ENCODE data around the gene GIMD1. TPM values are rescaled to one million over a fixed set of nuclear protein-coding genes. Genes with fewer than 3 reads are reported as not detected.

Gene GIMD1
- total RNA-seq, 1 experiment from 2014 or later: not detected

DNA sequence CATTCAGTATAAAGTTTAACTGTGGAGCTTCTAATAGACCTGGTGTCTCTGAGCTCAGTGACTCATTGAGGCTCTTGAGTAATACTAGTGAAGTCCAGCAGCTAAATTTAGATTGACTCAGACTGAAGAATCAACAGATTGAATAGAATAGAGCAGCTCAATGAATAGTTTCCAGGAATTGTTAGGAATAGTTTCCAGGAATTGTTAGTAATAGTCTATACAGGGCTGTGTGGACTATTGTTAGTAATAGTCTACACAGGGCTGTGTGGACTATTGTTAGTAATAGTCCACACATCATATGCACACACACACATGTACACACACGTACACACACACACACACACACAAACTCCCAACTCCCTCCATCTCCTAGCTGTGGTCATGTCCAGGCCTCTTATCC, 3.0 kb downstream of the GIMD1 start:
- Histone ChIP-seq H2AFZ (no peak overlapping the region), H3K36me3 (ENCODE audit: low read depth) (no peaks in the 10 kb centered on the region), H3F3A (ENCODE audit: insufficient read depth, low read depth) (no peaks in the 10 kb centered on the region), H3K9me3 (ENCODE audit: insufficient read depth, low read depth) (no peaks in the 10 kb centered on the region), H3K4me3 (no peak overlapping the region), H3K4me1 (replicated peaks; ENCODE audit: insufficient read depth) (no peaks in the 10 kb centered on the region), H3K4me2 (no peak overlapping the region), H3K9me2 (ENCODE audit: insufficient read depth) (no peaks in the 10 kb centered on the region), H4K20me1 (ENCODE audit: insufficient read depth) (no peaks in the 10 kb centered on the region), H3K27me3 (ENCODE audit: insufficient read depth, low read depth) (no peaks in the 10 kb centered on the region), H3K27ac (no peak overlapping the region), H3K79me2 (ENCODE audit: low read depth) (no peaks in the 10 kb centered on the region)
- intact Hi-C loops (cut with micrococcal nuclease; ENCODE audit: unreplicated experiment): loop anchor here (5.0 to 10.0 kb wide), 3 partner anchors 442 to 1019 kb away; no protein-coding TSS in a partner anchor
- ChIA-PET POLR2A (ENCODE audit: unreplicated experiment) (interaction anchor here (0.6 kb wide), 1 partner anchor 164 kb away, joined by 3 read pairs; no protein-coding TSS in a partner anchor), CTCF (no interaction called here)
- no peak for DNase-seq
- BruUV-seq (replicated peaks): no TSS peak
- TF ChIP-seq, protein P1, sequence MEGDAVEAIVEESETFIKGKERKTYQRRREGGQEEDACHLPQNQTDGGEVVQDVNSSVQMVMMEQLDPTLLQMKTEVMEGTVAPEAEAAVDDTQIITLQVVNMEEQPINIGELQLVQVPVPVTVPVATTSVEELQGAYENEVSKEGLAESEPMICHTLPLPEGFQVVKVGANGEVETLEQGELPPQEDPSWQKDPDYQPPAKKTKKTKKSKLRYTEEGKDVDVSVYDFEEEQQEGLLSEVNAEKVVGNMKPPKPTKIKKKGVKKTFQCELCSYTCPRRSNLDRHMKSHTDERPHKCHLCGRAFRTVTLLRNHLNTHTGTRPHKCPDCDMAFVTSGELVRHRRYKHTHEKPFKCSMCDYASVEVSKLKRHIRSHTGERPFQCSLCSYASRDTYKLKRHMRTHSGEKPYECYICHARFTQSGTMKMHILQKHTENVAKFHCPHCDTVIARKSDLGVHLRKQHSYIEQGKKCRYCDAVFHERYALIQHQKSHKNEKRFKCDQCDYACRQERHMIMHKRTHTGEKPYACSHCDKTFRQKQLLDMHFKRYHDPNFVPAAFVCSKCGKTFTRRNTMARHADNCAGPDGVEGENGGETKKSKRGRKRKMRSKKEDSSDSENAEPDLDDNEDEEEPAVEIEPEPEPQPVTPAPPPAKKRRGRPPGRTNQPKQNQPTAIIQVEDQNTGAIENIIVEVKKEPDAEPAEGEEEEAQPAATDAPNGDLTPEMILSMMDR (conservative IDR thresholded peaks at IDR 0.05): no peak
- TF ChIP-seq EZH2 (IDR thresholded peaks at IDR 0.05; ENCODE audit: low read depth): no peak

DNA sequence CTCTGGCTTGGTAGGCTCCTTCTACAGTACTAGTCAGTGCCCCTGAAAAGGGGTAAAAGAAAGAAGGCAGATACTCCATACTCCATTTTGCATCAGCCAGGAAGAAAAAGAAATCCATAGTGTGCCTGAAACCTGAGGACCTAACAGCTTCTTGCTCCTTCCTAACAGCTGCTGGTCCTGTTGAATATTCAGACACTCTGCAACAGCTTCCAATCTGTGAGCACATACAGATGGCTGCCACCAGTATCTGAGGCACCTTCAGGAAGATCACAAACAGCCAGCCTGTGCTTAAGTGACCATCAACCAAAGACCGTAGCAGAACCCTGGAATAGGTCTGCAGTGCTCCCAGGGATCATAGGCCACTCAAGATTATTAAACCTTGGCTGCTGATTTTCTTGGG, 4.3 kb downstream of the GIMD1 start:
- POLR2A ChIA-PET (ENCODE audit: unreplicated experiment): no interaction called here

DNA sequence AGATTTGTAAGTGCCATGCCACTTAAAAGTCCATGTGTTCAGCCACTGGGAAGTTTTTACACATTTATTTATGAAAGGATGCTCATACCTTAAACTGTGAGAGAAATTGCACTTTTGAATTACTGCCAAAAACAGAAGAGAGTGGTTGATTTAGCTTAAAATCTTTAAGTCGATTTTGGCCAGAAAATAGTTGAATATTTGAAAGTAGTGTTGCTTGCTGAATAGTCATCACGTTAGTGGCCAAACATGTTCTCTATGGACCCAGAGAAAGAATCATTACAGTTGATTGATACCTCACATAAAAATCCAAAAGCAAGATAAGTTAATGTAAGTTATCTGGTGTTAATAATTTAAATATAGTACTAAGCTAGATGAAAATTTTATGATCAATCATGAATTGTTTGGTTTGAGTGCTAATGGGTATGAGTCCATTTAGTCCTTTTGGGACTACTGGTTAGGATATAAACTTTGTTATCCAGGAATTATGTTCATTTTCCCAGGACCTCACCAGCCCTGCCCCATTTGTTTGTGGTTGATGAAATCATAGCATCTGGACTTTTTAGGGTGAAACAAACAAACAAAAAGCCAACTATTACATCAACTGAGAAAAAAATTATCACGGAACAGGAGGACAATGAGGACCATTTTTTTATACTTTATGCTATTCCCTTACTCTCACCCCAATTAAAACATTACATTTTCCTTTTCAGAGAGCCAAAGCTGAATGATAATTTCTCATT, 6.3 kb downstream of the GIMD1 start:
- ChIA-PET POLR2A (ENCODE audit: unreplicated experiment) (no interaction called here), CTCF (no interaction called here)
- Histone ChIP-seq H3K9me2 (ENCODE audit: insufficient read depth) (no peaks in the 10 kb centered on the region; the same call in 1 of the 2 replicates), H3K9me3 (ENCODE audit: insufficient read depth, low read depth) (no peaks in the 10 kb centered on the region), H3F3A (ENCODE audit: insufficient read depth, low read depth) (no peaks in the 10 kb centered on the region), H3K27ac (no peak overlapping the region), H3K79me2 (ENCODE audit: low read depth) (no peaks in the 10 kb centered on the region), H3K4me2 (no peak overlapping the region), H3K27me3 (ENCODE audit: insufficient read depth, low read depth) (no peaks in the 10 kb centered on the region), H3K4me1 (replicated peaks; ENCODE audit: insufficient read depth) (no peaks in the 10 kb centered on the region), H3K4me3 (no peak overlapping the region), H2AFZ (no peak overlapping the region), H3K36me3 (ENCODE audit: low read depth) (no peaks in the 10 kb centered on the region), H4K20me1 (ENCODE audit: insufficient read depth) (no peaks in the 10 kb centered on the region)
- intact Hi-C loops (cut with micrococcal nuclease; ENCODE audit: unreplicated experiment): loop anchor here (10.0 kb wide), 1 partner anchor 1023 kb away; no protein-coding TSS in a partner anchor
- TF ChIP-seq, protein P1 (conservative IDR thresholded peaks at IDR 0.05): no peak
- TF ChIP-seq EZH2 (IDR thresholded peaks at IDR 0.05; ENCODE audit: low read depth): no peak
- DNase-seq: no peak
- BruUV-seq (replicated peaks): no TSS peak

More for the DNA sequence above, 4.3 kb downstream of the GIMD1 start:
- Histone ChIP-seq H3K9me2 (ENCODE audit: insufficient read depth) (no peaks in the 10 kb centered on the region; the same call in 1 of the 2 replicates), H3K27ac (no peak overlapping the region), H3K27me3 (ENCODE audit: insufficient read depth, low read depth) (no peaks in the 10 kb centered on the region), H3K4me2 (no peak overlapping the region), H3K4me3 (no peak overlapping the region), H3K9me3 (ENCODE audit: insufficient read depth, low read depth) (no peaks in the 10 kb centered on the region), H3K79me2 (ENCODE audit: low read depth) (no peaks in the 10 kb centered on the region), H3F3A (ENCODE audit: insufficient read depth, low read depth) (no peaks in the 10 kb centered on the region), H2AFZ (no peak overlapping the region), H3K4me1 (replicated peaks; ENCODE audit: insufficient read depth) (no peaks in the 10 kb centered on the region), H4K20me1 (ENCODE audit: insufficient read depth) (no peaks in the 10 kb centered on the region), H3K36me3 (ENCODE audit: low read depth) (no peaks in the 10 kb centered on the region)
- DNase-seq: no peak
- no peak for TF ChIP-seq EZH2 (IDR thresholded peaks at IDR 0.05; ENCODE audit: low read depth)
- TF ChIP-seq, protein P1 (conservative IDR thresholded peaks at IDR 0.05): no peak
- CTCF ChIA-PET: interaction anchor here (0.6 kb wide), 1 partner anchor 14 kb away, joined by 3 read pairs; no protein-coding TSS in a partner anchor
- BruUV-seq (replicated peaks): no TSS peak
- intact Hi-C loops (cut with micrococcal nuclease; ENCODE audit: unreplicated experiment): loop anchor here (10.0 kb wide), 1 partner anchor 1021 kb away; no protein-coding TSS in a partner anchor
